Spleen (tissue), 7 donors: Measurements from ENCODE around the gene HMGCL.

Source experiments
- CTCF ChIP-seq, 11 experiments: fragments of 200-600 bp in 7 of 11; fragments of 450-650 bp in 4 of 11; sonication (generic) in 4 of 11; IDR thresholded peaks in 8 of 11; conservative IDR thresholded peaks in 3 of 11; 1 replicate in 7 of 11; 2 replicates in 4 of 11; pipeline versions ENCODE4 v1.4.0 to v1.8.0; 2016 to 2021; ENCODE audit warnings: antibody characterized with exemption in 11 of 11, inconsistent platforms in 4 of 11, mild to moderate bottlenecking in 1 of 11
- POLR2A ChIP-seq, 3 donors: fragments of 450-650 bp; IDR thresholded peaks; one replicate each; pipeline ENCODE4 v1.5.1; 2017; ENCODE audit warnings: antibody characterized with exemption in 3 of 3, mild to moderate bottlenecking in 1 of 3
- POLR2AphosphoS5 ChIP-seq, 3 donors: sonication (generic); formaldehyde crosslinking; IDR thresholded peaks; one replicate each; pipeline ENCODE4 v1.5.1; 2017; ENCODE audit warnings: antibody characterized with exemption in 3 of 3
- donor health status: DM: no; HTN: no; CAD: no; lungs with moderate emphysema.
- donor health status: DM: no; HTN: no; CAD: no.
- donor health status: DM: no; HTN: no; CAD: no.

GRCh38 chr1:23791516-23792047 is 33.6 kb downstream of the HMGCL start:
- no peak for TF ChIP-seq CTCF (IDR thresholded peaks at IDR 0.05 in 8 of 11, conservative IDR thresholded peaks at IDR 0.05 in 3 of 11)
- no peak for TF ChIP-seq POLR2A (IDR thresholded peaks at IDR 0.05)
- peak in 2 of 3 donors; percentile 5 to 7 for TF ChIP-seq POLR2AphosphoS5 (IDR thresholded peaks at IDR 0.05)
